NCI-H510A treated with DMSO at 0.1 percent for 48 hours (cell line): Measurements from ENCODE around the gene SPX.

ENCODE experiments used
- DNase-seq: peaks from one replicate; lab custom pipeline; 2025; lab: John Stamatoyannopoulos, UW

The SPX gene

DNA sequence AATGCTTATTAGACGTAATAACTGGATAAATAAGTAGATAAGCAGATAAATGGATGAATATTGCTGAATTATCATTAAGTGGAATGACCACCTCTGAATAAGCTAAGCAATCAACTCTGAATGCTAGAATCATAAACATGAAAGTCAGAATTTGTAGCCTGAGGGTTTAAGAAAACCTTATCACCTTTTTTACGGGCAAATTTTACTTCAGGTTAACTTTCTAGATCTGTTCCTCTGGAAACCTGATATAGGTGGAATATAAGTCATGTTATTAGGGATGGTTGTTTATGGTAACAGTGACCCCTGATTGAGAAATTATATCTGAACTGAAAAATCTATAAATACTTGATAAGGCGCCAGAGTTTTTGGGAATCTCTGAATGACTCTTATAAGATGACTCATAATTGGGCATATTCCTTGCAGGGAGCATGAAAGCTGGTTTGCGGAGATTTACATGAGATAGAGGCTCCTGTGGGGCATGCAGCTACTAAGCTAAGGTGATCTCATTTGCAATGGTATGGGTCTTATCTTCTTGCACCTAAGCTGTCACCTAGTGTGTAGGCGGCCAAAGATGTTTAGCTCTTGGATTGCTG is 12.1 kb downstream of the SPX start:
- no peak for DNase-seq

DNA sequence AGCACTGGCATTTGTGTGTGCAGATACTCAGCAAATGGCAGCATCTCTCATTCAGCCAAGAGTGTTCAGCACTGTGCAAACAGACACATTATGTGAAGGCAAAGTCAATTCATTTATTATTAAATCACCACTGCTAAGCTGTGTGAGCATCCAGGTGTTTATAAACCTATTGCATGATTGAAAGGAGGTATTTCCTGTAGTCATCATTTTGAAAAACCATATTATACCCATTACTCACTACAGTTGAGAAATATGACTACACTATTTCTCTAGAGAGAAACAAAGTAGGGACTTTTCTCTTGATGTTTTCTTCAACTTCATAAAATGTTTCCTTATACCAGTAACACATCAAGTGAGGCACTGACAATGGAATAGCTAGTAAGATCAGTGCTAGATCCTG is 13.7 kb downstream of the SPX start:
- peak; percentile 33 for DNase-seq

DNA sequence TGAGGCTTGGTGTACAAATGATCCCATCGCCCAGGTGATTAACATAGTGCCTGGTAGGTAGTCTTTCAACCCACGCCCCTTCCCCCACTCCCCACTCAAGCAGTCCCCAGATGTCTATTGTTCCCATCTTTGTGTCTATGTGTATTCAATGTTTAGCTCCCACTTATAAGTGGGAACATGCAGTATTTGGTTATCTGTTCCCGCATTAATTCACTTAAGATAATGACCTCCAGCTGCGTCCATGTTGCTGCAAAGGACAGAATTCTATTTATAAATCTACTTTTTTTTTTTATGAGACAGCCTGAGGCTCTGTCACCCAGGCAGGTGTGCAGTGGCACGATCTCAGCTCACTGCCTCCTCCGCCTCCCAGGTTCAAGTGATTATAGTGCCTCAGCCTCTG is 15.7 kb downstream of the SPX start:
- no peak for DNase-seq

DNA sequence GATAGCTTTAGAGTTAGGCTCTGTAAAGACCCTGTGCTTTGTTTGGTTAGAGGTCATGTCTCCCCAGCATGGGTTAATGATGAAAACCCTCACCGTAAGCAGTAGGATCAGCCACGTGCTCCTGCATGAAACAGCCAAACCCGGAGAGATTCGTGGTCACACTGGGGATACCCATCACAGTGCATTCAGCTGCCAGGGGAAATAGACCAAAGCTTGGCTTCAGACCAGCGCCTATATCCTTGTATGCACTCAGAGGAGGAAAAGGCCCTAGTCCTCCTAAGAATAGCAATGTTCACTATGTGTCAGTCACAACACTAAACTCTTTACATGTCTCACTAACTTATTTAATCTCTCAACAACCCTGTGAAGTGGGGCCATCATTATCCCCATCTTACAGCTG is 16.3 kb downstream of the SPX start:
- DNase-seq: no peak

DNA sequence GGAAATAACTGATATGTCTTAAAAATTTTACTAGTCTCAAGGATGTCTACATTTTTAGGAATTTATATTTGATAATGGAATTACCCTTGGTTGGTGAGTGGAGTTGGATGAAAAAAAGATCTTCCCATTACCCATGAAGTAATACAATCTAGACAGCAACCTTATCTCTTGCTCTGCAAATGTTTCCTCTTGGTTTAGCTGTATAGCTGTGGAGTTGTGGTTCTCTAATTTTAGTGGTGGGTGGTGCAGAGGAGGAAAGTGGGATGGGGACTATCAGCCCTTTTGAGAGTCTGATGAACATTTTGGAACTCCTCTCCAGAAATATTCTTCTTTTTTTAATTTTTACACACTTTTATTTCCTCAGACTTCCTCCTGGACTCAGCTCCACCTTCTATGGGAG is 17.1 kb downstream of the SPX start:
- no peak for DNase-seq

DNA sequence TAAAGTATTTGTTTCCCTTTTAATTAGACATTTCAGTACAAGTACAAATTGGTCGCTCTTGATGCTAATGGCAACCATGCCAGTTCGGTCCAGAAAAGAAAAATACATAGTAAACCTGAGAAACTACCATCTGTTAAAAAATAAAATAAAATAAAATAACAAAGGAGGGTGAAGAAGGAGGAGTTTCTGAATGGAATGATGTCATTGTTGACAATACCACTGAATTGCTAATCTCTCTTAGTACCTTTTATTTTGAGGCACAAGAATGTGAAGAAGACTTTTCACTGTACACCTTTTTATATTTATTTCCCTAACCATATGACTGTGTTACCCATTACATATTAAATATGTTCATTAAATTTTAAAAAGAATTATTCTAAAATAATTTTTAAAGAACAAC is 19.5 kb downstream of the SPX start:
- DNase-seq: no peak

DNA sequence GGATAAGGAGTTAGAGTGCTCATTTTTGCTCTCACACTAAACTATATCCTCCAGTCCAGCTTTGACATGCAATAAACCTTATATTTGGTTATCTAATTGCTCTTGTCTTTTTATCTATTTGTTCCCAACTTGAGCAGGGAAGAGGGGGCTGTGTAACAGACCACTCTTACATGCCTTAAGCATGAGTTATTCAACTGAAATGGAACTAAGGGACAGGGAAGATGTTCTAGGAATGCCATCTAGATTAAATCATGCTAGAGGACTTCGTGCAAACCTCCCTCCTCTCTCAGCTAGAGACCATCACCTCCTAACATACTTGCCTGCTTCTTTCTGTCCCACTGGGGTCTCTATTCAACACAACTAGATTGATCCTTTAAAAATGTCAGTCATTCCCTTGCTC is 20.6 kb downstream of the SPX start:
- DNase-seq: no peak

DNA sequence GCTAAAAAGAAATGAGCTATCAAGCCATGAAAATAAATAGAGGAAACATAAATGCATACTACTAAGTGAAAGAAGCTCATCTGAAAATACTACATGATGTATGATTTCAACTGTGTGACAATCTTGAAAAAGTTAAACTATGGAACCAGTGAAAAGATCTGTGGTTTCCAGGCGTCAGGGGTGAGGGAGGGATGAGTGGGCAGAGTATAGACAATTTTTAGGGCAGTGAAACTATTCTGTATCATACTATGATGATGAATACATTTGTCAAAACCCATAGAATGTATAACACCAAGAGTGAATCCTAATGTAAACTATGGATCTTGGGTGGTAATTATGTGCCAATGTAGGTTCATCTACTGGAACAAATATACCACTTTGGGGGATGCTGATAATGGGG is 21.3 kb downstream of the SPX start:
- no peak for DNase-seq

DNA sequence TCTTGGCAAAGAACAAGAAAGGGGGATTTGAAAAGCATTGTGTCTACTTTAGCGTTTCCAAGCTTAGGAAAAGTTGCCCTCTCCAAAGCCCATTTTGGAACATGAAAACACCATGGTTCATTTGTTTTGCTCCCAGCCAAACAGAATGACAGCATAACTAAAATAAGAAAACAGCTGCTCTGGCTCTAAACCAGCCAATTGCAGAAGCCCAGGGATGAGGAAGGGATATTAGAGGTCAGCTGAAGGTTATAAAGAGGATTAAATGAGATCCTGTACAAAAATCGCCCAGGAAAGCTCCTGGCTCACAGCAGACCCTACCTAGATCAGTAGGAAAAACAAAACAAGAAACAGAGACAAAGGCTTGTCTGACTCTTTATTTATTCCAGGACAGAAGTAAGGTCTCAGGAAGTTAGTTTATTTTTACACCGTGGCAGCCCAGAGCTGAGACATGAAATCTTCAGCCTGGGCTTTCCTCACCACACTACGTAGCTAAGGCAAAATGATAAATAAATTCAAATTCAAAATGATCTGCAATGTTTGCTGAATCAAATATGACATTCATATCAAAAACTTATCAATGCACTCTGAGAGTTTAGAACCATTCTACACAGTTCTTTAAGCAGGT is 25.9 kb downstream of the SPX start:
- no peak for DNase-seq

DNA sequence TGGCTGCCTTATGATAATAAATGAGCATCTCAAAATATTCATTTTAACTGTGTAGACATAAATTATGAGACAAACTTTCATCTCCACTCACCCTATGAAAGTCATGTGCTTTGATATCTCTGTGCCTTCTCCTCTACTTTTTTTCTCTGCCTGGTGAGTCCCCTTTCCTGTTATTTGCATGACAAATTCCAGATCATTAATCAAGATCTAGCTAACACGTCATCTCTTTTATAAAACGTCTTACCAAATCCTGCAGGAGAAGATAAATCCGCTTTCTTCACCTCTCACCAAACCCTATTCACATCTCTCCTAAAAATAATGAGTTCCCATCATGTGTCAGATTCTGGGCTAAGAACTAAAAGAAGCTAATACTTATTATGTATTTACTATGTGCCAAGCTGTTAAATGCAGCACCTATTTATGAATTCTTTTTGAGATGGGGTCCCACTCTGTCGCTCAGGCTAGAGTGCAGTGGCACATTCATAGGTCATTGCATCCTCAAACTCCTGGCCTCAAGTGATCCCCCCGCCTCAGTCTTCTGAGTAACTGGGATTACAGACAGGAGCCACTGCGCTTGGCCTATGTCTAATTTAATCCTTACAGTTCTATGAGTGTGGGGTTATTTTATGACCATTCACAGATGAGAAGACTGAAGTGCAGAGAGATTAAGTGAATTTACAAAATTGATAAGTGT is 26.7 kb downstream of the SPX start:
- no peak for DNase-seq

DNA sequence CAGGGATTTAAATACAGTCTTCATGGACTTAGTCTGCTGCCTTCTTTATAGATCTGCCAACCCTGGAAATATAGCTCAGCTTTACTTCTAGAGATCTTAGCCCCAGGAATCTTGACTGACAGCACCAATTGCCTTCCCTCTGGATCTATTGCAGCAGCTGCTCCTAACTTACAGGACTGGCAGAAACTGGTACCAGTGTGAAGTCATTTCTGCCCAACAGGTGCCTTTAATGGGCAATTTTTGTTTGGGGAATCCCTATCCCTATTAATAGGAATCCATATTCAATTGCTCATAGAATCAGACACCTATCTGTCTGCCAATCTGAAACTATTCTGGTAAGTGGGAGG is 27.2 kb downstream of the SPX start:
- DNase-seq: no peak

DNA sequence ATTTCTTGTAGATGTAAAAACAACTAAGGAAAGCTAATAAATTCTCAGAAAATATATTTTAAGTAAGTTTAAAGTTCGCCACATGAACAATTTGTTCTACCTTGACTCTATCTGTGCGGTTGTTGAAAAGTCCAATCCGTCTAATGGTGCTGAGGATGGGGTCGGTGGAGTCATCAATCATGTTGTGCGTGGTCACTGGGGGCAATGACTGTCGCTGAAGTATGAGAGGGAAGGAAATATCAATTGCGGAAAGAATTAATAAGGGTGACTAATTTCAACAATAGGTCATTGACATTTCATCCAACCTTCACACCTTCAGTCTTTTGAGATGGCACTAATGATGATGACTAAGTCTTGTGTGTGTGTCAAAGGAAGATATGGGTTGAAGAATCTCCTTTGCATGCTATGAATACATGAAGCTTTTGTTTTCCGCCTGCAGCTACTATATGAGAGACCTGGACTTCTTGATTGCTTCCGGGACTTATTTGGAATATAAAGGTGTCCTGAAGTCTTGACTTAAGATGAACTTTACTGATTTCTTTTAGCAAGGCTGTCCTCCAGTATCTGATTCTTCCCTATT is 32.1 kb downstream of the SPX start:
- DNase-seq: no peak

DNA sequence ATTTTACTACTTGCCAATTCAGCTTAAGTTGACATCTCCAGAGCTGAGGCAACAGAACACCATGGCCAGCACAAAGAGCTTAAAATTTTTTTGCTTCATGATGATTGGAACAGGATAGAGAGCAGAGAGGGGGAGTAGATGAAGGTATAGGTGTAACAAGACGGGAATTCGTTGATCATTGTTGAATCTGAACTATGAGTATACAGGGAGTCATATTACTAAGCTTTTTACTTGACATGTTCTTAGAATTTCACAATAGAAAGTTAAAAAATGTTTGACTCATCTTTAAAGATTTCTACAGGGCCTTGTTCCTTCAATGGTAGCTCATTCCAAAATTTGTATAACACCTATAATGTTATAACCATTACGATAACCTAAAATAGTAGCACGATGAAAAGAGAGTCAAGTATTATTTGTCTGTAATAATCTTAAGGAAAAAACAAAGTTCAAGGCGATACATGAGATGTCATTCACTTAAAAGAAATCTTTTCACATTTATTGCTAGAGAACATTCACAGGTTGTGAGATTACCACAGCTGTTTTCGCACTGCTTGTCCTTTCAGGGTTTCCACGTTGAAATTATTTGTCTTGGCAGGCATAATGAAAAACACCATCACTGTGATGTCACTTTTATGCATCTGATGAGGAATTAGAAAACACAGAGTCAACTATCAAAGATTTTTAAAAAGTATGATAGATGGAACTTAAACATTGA is 33.9 kb downstream of the SPX start:
- no peak for DNase-seq

DNA sequence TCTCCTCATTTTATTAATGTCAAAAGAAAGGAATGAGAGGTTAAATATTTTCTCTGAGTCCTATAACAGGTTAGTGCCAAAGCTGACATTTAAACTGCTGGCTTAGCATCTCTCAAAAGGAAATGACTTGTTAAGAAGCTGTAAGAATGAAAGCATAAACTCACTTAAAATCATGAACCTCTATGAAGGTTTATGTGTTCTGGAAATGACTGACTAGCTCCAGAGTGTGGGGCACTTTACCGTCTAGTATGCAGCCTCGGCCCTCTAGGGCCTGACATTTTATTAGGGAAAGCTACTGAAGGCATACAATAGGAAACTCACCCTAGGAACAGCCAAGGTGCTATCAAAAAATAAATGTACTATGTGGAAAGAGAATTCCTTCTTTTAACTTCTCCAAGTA is 35.1 kb downstream of the SPX start:
- DNase-seq: no peak

DNA sequence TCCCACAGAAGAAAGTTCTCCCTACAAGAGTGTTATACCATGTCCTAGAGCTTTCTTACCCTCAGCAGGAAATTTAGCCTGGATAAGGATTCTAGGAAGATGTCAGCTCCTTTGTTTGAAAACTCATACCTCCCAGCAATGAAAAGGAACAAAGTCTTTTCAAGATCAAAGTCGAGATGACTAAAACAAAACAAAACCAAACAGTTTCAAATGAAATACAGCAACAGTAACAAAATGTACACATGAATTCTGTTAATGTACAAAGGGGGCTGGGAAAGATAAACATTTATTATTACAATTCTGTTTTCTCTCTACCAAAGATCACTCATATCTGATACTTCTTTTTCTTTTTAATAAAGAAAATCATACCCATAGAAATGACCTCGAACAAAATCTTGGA is 36.8 kb downstream of the SPX start:
- DNase-seq: no peak

DNA sequence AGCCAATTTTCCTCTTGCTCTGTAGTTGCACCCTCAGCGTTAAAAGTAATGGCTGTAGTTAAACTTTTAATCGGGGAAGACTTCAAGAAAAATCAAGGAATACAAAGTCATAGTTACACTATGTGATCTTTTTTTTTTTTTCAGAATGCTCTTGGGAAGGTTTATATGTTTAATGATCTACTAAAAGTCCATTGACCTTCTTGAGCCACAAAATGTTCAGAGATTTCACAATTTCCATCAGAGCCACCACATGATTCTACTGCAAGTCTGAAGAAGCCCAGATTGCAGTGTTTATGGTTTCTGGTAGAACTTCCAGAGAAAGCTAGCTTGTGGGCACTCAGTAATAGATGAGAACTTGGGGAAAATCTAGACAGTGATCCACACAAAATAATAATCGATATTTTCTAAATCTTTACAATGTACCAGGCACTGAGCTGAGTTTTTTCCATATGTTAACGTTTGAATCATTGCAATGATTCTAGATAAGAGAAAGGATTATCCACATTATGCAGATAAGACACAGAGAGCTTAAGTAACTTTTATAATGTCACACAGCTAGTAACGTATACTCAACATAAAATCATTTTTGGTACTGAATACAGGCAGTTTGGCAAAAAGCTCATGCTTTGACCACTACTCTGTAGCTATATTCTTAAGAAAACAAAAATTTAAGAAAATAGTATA is 40.3 kb downstream of the SPX start:
- no peak for DNase-seq

DNA sequence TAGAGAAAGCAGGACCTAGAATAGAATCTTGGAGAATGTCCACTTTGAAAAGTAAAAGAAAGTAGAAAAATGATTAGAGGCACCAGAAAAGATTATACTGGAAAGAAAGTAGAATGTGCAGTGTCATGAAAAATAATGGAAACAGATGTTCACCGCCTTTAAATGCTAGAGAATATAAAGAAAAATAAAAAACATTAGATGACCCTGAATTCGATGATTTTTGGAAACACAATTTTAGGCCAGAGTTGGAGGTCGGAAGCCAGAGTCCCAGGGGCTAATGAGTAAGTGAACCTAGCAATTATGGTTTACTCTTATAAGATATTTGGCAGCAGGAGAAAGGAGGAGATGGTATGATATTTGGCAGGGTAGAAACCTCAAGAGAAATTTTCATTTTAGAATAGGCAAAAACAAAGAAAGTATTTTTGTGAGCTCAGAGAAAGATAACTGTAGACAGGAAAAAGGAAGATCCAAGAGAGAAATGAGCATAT is 40.9 kb downstream of the SPX start:
- no peak for DNase-seq

DNA sequence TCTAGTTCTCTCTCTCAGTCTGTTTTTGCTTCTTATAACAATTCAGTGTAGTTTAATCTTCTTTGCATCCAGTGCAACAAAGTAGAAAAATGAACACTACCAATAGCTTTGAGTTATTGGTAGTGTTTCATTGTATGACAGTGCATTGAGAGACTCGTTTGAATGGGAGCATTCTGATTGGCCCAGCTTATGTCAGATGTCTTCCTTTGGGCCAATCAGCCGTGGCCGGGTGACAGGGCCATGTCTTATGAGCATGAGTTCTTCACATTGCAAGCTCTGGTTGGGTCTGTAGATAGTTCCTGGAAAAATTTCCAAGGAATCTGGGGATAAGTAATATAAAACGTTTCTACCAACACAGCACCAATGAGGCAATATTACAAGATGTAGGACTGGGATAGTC is 42.0 kb downstream of the SPX start:
- no peak for DNase-seq

DNA sequence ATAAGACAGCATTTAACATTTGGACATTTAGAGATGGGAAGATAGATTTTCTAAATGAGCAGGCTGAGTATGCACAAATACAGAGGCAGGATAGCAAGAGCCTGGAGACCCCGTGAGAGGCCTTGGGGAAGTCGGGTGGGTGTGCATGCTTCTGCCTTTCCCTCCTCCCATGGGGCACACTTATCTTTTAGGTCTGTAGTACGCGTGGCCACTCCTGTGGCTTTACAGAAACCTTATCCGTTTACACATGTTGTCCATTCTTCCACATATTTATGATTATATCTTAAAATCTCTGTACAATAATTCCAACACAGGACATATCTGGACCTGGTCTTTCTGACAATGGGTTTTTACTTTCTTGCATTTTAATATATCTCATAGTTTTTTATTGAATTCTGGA is 45.0 kb downstream of the SPX start:
- no peak for DNase-seq

DNA sequence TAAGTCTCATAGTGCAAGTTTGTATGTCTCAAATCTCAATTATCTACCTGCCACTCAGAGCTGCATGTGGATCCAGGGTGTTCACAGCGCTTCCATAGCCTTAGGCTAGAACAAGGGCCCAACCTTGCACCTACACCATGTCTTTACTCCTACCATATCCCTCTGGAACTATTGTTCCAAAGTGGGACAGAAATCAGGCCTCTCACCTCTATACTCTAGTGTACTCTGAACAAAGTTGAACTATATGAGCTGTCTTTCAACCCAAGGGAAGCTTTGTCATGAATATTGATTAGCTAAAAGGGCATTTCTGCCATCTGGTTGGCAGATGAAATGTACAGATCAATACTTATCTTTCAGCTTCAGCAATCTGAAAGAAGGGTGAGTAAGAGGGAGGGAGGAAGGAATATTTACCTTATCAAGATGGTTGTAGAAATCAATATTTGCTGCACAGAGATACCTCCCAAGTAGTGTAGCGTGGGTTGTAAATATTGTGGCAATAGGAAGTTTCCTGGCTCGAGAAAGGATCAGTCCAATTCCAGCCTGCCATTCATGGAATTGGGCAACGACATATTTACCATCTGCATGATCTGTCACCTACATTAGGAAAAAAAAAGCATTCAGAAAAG is 47.8 kb downstream of the SPX start:
- no peak for DNase-seq

DNA sequence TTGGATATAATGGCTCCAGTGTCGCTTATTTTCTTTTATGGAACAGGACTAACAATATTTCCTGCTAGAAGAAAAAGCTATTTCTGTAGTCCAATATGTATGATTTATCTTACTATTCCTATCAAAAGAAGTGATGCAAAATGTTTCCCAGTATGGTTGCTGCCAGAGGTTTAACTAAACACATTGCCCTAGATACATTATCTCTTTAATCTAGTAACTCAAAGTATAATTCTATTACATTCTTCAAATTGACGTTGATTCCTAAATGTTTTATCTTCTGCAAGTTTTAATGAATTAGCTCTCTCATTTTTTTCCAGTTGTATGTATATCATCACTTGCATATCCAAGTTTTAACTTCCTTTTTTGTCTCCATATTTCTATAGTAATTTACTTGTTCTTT is 50.3 kb downstream of the SPX start:
- DNase-seq: no peak

DNA sequence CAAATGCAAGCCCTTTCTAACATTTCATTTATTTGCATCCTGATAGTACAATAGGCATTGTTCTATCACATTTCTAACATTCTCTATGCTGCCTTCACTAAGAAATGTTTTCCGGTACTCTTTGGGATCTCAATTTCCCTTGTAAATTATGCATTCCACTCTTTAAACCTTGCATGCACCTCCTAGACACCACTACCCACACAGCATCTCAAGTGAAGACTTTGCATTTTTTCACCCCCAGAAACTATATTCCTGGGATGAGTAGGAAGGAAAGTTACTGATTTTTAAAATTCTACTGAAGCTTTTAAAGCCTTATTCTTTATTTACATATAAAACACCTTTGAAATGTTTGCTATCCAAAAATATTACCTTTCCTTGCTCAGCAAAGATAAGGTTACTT is 51.4 kb downstream of the SPX start:
- DNase-seq: no peak
